Measurements from ENCODE around the gene MS4A6E.
"Not testable (repeated sequence)": the region's sequence is repeated elsewhere in the genome, so short reads cannot be mapped to it uniquely, and the experiment has no call there.

DNA sequence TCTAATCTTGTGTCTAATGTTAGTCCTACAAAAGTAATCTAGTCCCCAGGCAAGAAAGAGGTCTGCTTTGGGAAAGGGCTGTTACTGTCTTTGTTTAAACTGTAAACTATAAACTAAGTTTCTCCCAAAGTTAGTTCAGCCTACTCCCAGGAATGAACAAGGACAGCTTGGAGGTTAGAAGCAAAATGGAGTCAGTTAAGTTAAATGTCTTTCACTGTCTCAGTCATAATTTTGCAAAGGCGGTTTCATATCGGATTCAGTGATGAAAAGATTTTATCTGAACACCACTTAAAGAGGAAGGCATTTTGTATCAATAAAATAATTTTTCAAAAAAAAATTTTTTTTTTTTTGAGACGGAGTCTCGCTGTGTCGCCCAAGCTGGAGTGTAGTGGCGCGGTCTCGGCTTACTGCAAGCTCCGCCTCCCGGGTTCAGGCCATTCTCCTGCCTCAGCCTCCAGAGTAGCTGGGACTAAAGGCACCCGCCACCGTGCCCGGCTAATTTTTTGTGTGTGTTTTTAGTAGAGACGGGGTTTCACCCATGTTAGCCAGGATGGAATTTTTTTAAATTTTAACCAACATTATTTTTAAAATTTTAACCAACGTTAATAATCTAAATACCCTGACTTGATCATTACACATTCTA, 39.3 kb downstream of the MS4A6E start:
- TF ChIP-seq TAF1, POLR2A (IDR thresholded peaks at IDR 0.05; ENCODE audit: low read depth, low read length): not testable (repeated sequence)
